Stimulated activated CD8-positive, alpha-beta memory T cell treated with anti-CD3 and anti-CD28 coated beads, Interleukin-4, amount 100 ng/mL, for 4 hours (primary cell): ENCODE data around the gene RBFOX1.

Source experiments
- DNase-seq, 2 donors: peaks; one replicate each; pipeline ENCODE4 v3.0.0-alpha.2; 2020; ENCODE audit warnings: low read depth in 2 of 2, low spot score in 1 of 2

Gene RBFOX1

GRCh38 chr16:7651803-7652570 lies 319.3 kb downstream of the RBFOX1 start:
- no peak for DNase-seq

- no peak for DNase-seq
These were observed 321.3 kb downstream of the RBFOX1 start for GRCh38 chr16:7653746-7654461.

DNA sequence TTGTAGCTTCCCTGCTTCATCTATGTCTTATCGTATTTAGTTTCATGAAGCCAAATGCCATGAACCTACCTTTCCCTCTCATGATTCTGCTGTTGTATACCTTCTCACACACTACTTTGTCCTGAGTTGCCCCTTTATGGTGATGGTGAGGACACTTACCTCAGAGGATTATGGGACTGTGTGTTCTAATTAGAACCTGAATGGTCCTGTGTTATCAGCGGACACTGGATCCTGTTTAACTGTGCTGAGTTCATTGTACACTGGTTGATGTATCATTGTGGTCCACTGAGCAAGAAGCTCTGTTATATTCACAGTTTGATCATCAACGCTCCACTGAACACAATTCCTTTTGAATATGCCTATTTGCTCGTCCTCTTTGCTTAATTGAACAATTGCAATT lies 343.0 kb downstream of the RBFOX1 start:
- no peak for DNase-seq

DNA sequence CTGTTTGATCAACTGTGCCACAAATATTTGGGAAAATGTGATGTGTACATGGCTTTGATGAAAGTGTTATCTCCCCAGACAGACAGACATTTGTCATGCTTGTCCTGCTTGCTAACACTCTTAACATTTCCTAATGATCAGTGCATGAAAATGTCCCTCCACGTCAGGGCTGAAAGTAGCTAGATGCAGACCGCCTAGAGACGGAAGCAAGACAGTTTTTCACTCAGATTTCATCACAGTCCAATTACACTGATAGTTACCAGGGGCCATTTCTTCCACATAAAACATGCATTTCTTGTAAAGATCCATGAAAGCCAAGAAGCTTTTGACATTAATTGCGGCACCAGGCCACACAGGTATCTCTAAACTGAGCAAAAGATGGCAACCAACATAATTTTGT lies 347.7 kb downstream of the RBFOX1 start:
- no peak for DNase-seq

- DNase-seq: no peak
These were observed 356.2 kb downstream of the RBFOX1 start for GRCh38 chr16:7688811-7689210.

DNA sequence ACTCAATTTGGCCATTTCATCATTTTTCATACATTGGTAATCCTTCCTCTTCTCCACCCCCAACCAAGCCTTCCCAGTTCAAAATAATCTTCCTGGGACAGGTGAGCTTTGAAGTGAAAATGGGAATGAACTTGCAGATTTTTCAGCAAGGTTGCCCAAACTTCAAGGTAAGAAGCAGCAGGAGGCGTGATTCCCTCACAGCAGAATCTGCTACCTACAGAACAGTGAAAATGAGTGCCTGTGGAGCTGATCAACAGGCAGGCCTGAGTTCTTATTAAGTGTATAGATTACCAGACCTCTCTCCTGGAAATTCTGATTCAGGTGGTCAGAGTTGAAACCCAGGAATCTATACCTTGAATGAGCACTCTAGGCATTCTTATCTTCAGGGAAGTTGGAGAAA lies 356.6 kb downstream of the RBFOX1 start:
- no peak for DNase-seq

- DNase-seq: no peak
These were observed 358.9 kb downstream of the RBFOX1 start for GRCh38 chr16:7691533-7691932.

DNA sequence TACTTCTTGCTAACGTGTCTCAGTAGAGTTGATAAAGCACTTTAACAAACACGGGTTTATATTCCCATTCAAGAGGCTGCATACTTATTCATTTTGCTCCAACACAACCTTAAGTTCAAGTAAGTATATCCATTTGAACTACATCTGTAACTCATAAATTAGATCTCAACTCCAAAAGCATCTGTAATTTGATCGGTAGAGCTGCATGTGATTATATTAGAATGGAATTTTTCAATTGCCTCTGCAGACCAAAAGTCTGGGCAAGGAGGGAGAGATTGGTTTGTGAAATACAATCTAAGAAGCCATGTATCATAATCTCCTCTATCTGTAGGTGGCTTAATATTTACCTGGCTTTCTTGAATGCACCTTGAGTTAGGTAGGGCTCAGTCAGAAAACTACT lies 371.0 kb downstream of the RBFOX1 start:
- no peak for DNase-seq

GRCh38 chr16:7705885-7706284 lies 373.2 kb downstream of the RBFOX1 start:
- DNase-seq: no peak

DNA sequence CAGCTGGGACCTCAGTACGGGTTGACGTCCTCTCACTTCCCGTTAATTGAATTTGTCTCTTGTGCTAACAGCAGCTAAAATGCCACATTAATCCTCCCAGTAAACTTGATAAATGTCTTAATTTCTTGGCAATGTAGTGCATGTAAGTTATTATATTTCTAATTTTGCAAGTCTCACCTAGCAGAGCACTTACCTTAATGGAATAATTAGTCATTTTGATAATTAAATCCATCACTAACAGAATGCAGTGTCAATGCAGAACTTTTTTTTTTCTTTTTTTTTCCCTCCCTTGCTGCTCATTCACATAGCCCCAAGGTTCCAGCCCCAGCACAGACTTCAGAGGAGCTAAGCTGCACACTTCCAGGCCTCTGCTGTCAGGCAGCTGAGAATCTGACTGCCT lies 376.5 kb downstream of the RBFOX1 start:
- DNase-seq: no peak

DNA sequence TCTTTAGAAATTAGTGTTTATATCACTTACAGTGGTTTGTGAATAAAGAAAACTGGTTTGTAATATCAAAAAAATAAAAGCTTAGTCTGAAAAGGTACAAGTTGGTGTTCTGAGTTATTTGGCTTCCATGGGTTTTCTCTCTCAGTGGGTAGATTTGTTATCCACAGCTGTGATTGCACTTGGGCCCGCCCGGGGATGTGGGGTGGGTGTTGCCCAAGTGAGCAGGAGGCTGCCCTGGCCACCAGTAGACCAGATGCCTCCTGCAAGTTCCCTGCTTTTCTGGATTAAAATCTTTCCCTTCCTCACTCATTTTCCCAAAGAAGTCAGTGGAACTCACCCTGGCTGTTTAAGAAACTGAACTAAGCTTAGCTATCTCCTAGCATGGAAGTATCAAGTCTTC lies 380.6 kb downstream of the RBFOX1 start:
- no peak for DNase-seq

GRCh38 chr16:7714775-7715174 lies 382.1 kb downstream of the RBFOX1 start:
- no peak for DNase-seq

DNA sequence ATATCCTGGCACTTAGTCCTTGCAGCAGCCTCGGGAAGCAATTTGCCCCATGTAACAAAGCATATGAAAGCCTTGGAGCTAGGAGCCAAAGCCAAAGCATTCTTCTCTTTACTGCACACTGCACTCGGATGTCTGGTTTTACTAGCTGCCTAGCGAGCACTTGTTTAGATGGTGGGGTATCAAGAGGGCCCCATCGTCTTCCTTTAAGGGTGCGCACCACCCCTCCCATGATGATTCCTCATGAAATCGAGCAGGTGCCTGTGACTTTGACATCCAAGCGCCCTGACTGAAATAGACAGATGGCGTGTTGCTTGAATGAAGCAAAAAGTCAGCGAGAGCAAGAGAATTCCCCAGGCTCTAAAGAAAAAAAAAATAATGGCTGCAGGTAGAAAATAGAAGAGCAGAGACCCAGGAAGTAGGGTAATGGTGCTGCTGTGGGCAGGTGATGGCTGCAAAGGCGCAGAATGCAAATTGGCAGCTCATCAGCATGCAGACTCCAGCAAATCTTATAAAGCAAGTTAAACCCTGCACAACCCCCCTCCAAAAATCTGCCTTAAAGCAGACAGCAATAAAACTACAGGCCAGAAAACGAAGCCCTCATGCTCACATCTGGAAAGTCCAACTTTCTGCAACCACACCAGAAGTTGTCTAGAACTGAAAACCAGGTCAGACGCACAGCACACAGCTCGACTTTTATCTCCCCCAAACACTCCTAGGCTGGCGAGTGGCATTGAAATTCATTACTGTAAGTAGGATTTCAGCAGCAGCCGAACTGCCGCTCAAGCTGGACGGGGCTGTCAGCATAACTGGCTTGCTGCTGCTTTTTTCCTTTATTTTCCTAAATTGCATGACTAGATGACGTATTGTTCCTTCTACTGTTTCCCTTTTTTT lies 384.3 kb downstream of the RBFOX1 start:
- DNase-seq: no peak

GRCh38 chr16:7722761-7723160 lies 390.1 kb downstream of the RBFOX1 start:
- DNase-seq: no peak

GRCh38 chr16:7731141-7731540 lies 398.5 kb downstream of the RBFOX1 start:
- no peak for DNase-seq

DNA sequence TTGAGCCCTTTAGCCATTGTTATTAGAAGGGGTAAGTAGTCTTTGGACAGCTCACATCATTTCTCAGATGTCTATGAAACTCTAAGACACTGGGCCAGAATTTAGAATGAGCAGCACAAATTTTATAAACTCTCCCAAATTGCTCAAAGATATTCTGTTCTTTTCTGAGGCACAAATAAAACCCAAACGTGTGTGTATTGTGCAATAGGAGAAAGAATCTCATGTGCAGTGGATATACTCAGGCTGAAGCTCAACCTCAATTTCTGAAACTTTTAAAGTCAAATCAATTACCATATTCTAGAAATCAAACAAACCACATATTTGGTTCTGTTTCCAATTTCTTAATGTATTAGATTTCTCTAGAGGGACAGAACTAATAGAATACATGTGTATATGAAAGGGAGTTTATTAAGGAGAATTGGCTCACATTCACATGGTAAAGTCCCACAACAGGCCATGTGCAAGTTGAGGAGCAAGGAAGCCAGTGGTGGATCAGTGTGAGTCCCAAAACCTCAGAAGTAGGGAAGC lies 403.6 kb downstream of the RBFOX1 start:
- DNase-seq: no peak

DNA sequence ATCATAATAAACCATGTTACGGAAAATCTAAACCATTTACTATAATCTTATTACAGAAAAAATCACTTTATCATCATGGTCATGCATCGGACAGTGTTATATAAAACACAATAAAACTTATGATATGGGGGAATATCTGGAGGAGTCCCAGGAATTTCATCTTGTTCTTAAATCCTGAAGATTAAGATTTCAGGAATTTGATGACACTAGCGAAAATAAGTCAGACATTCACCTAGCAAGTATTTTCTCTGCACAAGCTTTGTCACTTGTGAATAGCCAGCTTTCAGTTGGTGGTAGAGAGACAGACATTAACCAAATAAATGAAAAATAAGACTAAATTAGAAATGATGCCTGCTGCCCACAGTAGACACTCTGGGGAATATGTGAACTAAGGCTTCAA lies 410.0 kb downstream of the RBFOX1 start:
- no peak for DNase-seq

- DNase-seq: no peak
These were observed 412.1 kb downstream of the RBFOX1 start for GRCh38 chr16:7744546-7745264.

GRCh38 chr16:7745276-7745675 lies 412.6 kb downstream of the RBFOX1 start:
- no peak for DNase-seq

- DNase-seq: no peak
These were observed 414.3 kb downstream of the RBFOX1 start for GRCh38 chr16:7746941-7747340.

GRCh38 chr16:7748522-7748921 lies 415.9 kb downstream of the RBFOX1 start:
- no peak for DNase-seq
